B cell (primary cell): ENCODE data around the gene STX11. TPM values are rescaled to one million over a fixed set of nuclear protein-coding genes. Genes with fewer than 3 reads are reported as not detected.
A peak's percentile ranks its signal among the peaks of the same experiment; 100 is the strongest.

Experiments
- ATAC-seq: fragments of 200-7000 bp; cut with Tn5 transposase; one replicate; pipeline ENCODE4 v1.10.0; 2021; ENCODE audit warnings: low read depth, mild to moderate bottlenecking, moderate number of reproducible peaks, moderate library complexity
- CTCF ChIA-PET: fragments of 350-600 bp; sonication (Branson Sonifier 250); formaldehyde crosslinking; loops from one replicate; lab custom pipeline; 2021; ENCODE audit warnings: antibody characterized with exemption, inconsistent platforms; lab: Charles Lee
- POLR2A ChIA-PET: fragments of 350-600 bp; sonication (Branson Sonifier 250); formaldehyde crosslinking; loops from one replicate; lab custom pipeline; 2021; ENCODE audit warnings: antibody characterized with exemption; lab: Charles Lee
- DNase-seq: peaks from one replicate; pipeline ENCODE4 v3.0.0; 2013
- H2AFZ ChIP-seq: 2 replicates; pipeline ENCODE4 v1.6.1; 2012; ENCODE audit warnings: mild to moderate bottlenecking, low read depth, low read length; ENCODE audit not compliant: insufficient read depth, poor library complexity, severe bottlenecking
- H3K27ac ChIP-seq, 2 donors: 1 replicate in 1 of 2; 2 replicates in 1 of 2; pipeline ENCODE4 v1.5.1; 2012 to 2013; ENCODE audit warnings: low read length in 2 of 2, mild to moderate bottlenecking in 2 of 2, moderate library complexity in 1 of 2
- H3K27me3 ChIP-seq, 4 experiments: fragments of 200-600 bp in 1 of 4; sonication (generic) in 1 of 4; replicated peaks in 1 of 4; 1 replicate in 2 of 4; 2 replicates in 2 of 4; pipeline versions ENCODE4 v1.6.1 to v1.7.0; 2013 to 2016; ENCODE audit warnings: low read length in 3 of 4, mild to moderate bottlenecking in 2 of 4, mixed read lengths in 1 of 4, moderate library complexity in 1 of 4; ENCODE audit not compliant: insufficient read depth in 4 of 4, control insufficient read depth in 3 of 4; ENCODE audit errors: control extremely low read depth in 1 of 4
- H3K36me3 ChIP-seq, 2 experiments: replicated peaks in 1 of 2; 1 replicate in 1 of 2; 2 replicates in 1 of 2; pipeline versions ENCODE4 v1.6.1 to v1.7.1; 2013; ENCODE audit warnings: low read length in 1 of 2; ENCODE audit not compliant: insufficient read depth in 2 of 2, control insufficient read depth in 1 of 2; ENCODE audit errors: control extremely low read depth in 1 of 2, extremely low read depth in 1 of 2
- H3K4me1 ChIP-seq, 2 donors: fragments of 200-600 bp in 1 of 2; sonication (generic) in 1 of 2; 1 replicate in 1 of 2; 2 replicates in 1 of 2; pipeline versions ENCODE4 v1.5.1 to v1.6.1; 2013 to 2017; ENCODE audit warnings: low read length in 2 of 2; ENCODE audit not compliant: control insufficient read depth in 2 of 2, insufficient read depth in 2 of 2
- H3K4me2 ChIP-seq: replicated peaks from 2 replicates; pipeline ENCODE3; 2012; ENCODE audit warnings: mild to moderate bottlenecking, low read depth, low read length; ENCODE audit not compliant: poor library complexity, severe bottlenecking
- H3K4me3 ChIP-seq, 5 experiments: fragments of 200-600 bp in 1 of 5; sonication (generic) in 1 of 5; 1 replicate in 3 of 5; 2 replicates in 2 of 5; pipeline versions ENCODE4 v1.5.1 to v1.7.0; 2011 to 2016; ENCODE audit warnings: low read length in 4 of 5, mild to moderate bottlenecking in 4 of 5, low read depth in 2 of 5, control low read depth in 1 of 5, moderate library complexity in 1 of 5; ENCODE audit not compliant: insufficient read depth in 1 of 5; ENCODE audit errors: control extremely low read depth in 1 of 5, extremely low read depth in 1 of 5
- H3K79me2 ChIP-seq: fragments of 200-600 bp; sonication (generic); one replicate; pipeline ENCODE4 v1.6.0; 2016; ENCODE audit warnings: low read length; ENCODE audit not compliant: control insufficient read depth, insufficient read depth
- H3K9ac ChIP-seq: fragments of 200-600 bp; sonication (generic); 2 replicates; pipeline ENCODE4 v1.6.1; 2017; ENCODE audit warnings: mild to moderate bottlenecking, low read length, moderate library complexity
- H3K9me3 ChIP-seq, 3 donors: one replicate each; pipeline versions ENCODE4 v1.6.1 to v1.7.1; 2013; ENCODE audit warnings: low read length in 2 of 3; ENCODE audit not compliant: control insufficient read depth in 2 of 3, insufficient read depth in 1 of 3; ENCODE audit errors: control extremely low read depth in 1 of 3
- H4K20me1 ChIP-seq: 2 replicates; pipeline ENCODE4 v1.6.0; 2012; ENCODE audit warnings: mild to moderate bottlenecking, low read length; ENCODE audit not compliant: insufficient read depth, control insufficient read depth, poor library complexity, severe bottlenecking
- H3K27ac Mint-ChIP-seq: one replicate; pipeline ENCODE4 v1.8.0; 2021; ENCODE audit warnings: mixed read lengths
- H3K27me3 Mint-ChIP-seq: one replicate; pipeline ENCODE4 v1.8.0; 2021; ENCODE audit warnings: mixed read lengths
- H3K4me1 Mint-ChIP-seq: one replicate; pipeline ENCODE4 v1.8.0; 2021; ENCODE audit warnings: mixed read lengths
- H3K4me3 Mint-ChIP-seq: one replicate; pipeline ENCODE4 v1.8.0; 2021; ENCODE audit warnings: mixed read lengths
- H3K9me3 Mint-ChIP-seq: one replicate; pipeline ENCODE4 v1.8.0; 2022; ENCODE audit warnings: mixed read lengths; ENCODE audit not compliant: insufficient read depth
- EZH2 ChIP-seq: IDR thresholded peaks from 2 replicates; pipeline ENCODE4 v1.6.1; 2012; ENCODE audit warnings: borderline replicate concordance, low read depth, mild to moderate bottlenecking, moderate library complexity, low read length; ENCODE audit not compliant: insufficient read depth, poor library complexity, severe bottlenecking
- WGBS: methylation state at CpG from one replicate; pipeline ENCODE4 v1.1.5; 2013; ENCODE audit warnings: missing lambda C conversion rate; ENCODE audit not compliant: insufficient coverage; 5-methylcytosine and 5-hydroxymethylcytosine counted together
- intact Hi-C: fragments of 100-400 bp; cut with micrococcal nuclease; formaldehyde crosslinking; loops from one replicate; pipeline ENCODE4 v1.10.0; 2022
- polyA plus RNA-seq: library from polyadenylated mRNA; depleted of rRNA; stranded (reverse); fragments of >200 nt; gene quantifications from 2 replicates; pipeline ENCODE4 v1.2.3, GENCODE V29; 2012
- total RNA-seq, 2 donors: library from RNA; stranded (reverse); fragments of 120-200 nt in 1 of 2; gene quantifications; 1 replicate in 1 of 2; 2 replicates in 1 of 2; pipeline versions ENCODE4 v1.2.3 to v1.2.4, GENCODE V29; 2013 to 2022
- TF ChIP-seq, protein P1 (sequence below): fragments of 200-600 bp; IDR thresholded peaks from one replicate; pipeline ENCODE4 v1.8.0; 2022; ENCODE audit warnings: antibody characterized with exemption, mild to moderate bottlenecking

Gene STX11
- total and polyA plus RNA-seq, 2 donors (not counting 1 experiment from before 2014, with no cell fraction given): 10.3 to 14.6 TPM

DNA sequence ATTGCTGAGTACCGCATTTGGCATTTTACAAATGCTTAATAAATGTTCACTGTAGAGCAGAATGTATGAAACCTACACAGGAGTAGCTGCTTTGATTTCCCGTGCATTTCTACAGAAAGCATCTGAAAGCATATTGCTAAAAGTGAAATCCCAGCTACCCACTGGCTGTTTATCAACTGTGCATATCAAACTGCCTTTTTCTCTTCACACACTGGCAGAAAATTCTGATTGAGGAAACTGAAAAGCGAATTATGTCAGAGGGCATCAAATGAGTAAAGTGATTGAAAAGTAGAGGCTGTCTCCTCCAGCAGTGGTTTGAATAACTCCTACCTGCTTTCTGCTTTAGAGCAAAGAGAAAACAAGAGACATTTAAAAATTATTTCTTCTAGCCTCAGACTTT lies 28.0 kb downstream of the STX11 start:
- no peak overlapping the region for H3K4me3 Mint-ChIP-seq

DNA sequence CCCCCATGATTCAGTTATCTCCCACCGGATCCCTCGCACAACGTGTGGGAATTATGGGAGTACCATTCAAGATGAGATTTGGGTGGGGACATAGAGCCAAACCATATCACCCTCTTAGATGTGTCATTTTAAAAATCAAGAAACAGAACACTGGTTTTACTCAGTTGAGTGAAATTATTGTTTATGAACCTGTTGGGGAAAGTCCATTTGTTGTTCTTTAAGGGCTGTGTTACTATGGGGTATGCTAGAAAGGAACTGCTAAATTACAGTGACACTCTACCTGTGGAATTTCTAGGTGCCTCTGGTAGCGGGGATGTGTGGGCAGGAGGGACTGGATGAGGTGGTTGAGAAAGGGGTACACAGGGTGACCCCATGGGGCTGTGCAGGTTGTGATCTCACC lies 28.9 kb downstream of the STX11 start:
- Mint-ChIP-seq H3K4me3 (peak overlapping the region; percentile 24), H3K27ac (peak overlapping the region; percentile 17), H3K9me3 (no peaks in the 10 kb centered on the region), H3K4me1 (peaks cover 27% of the 10 kb centered on the region), H3K27me3 (no peaks in the 10 kb centered on the region)
- Histone ChIP-seq H3K4me3 (no peak overlapping the region), H2AFZ (no peak overlapping the region), H3K27ac (no peak overlapping the region), H3K4me2 (peak overlapping the region; percentile 15), H3K9me3 (no peaks in the 10 kb centered on the region), H3K36me3 (no peaks in the 10 kb centered on the region), H3K79me2 (no peaks in the 10 kb centered on the region), H3K9ac (no peak overlapping the region), H3K4me1 (peaks cover 11 to 14% of the 10 kb centered on the region in 2 donors), H4K20me1 (no peaks in the 10 kb centered on the region), H3K27me3 (no peaks in the 10 kb centered on the region)
- TF ChIP-seq, protein P1, sequence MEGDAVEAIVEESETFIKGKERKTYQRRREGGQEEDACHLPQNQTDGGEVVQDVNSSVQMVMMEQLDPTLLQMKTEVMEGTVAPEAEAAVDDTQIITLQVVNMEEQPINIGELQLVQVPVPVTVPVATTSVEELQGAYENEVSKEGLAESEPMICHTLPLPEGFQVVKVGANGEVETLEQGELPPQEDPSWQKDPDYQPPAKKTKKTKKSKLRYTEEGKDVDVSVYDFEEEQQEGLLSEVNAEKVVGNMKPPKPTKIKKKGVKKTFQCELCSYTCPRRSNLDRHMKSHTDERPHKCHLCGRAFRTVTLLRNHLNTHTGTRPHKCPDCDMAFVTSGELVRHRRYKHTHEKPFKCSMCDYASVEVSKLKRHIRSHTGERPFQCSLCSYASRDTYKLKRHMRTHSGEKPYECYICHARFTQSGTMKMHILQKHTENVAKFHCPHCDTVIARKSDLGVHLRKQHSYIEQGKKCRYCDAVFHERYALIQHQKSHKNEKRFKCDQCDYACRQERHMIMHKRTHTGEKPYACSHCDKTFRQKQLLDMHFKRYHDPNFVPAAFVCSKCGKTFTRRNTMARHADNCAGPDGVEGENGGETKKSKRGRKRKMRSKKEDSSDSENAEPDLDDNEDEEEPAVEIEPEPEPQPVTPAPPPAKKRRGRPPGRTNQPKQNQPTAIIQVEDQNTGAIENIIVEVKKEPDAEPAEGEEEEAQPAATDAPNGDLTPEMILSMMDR: no peak
- TF ChIP-seq EZH2: no peak
- intact Hi-C loops: no loop called here
- ChIA-PET POLR2A (no interaction called here), CTCF (no interaction called here)
- WGBS: 88% methylated on average over 1 of the region's 4 CpGs
- no peak for DNase-seq
- no peak for ATAC-seq

More for the DNA sequence above, 28.0 kb downstream of the STX11 start:
- H3K27me3 ChIP-seq: no peaks in the 10 kb centered on the region
- DNase-seq: no peak
- intact Hi-C loops: no loop called here
- H3K4me3 ChIP-seq: no peak overlapping the region
- H3K27me3 Mint-ChIP-seq: no peaks in the 10 kb centered on the region
- H3K9me3 Mint-ChIP-seq: no peaks in the 10 kb centered on the region
- 88% methylated on average over 2 of the region's 3 CpGs for WGBS
- H4K20me1 ChIP-seq: no peaks in the 10 kb centered on the region
- H2AFZ ChIP-seq: no peak overlapping the region
- POLR2A ChIA-PET: no interaction called here
- H3K27ac ChIP-seq: no peak overlapping the region
- TF ChIP-seq EZH2: no peak
- TF ChIP-seq, protein P1: no peak
- H3K79me2 ChIP-seq: no peaks in the 10 kb centered on the region
- ATAC-seq: no peak
- no peaks in the 10 kb centered on the region for H3K9me3 ChIP-seq
- H3K27ac Mint-ChIP-seq: no peak overlapping the region
- no peaks in the 10 kb centered on the region for H3K36me3 ChIP-seq
- H3K4me1 ChIP-seq: peaks cover 11 to 14% of the 10 kb centered on the region in 2 donors
- H3K4me1 Mint-ChIP-seq: peaks cover 25% of the 10 kb centered on the region
- H3K9ac ChIP-seq: no peak overlapping the region
- CTCF ChIA-PET: interaction anchor here (1.1 to 1.4 kb wide), 2 partner anchors 11 to 12 kb away, joined by 3 read pairs; no protein-coding TSS in a partner anchor
- no peak overlapping the region for H3K4me2 ChIP-seq
